NCI-H82 treated with DMSO at 0.1 percent for 48 hours (cell line): Measurements from ENCODE around the gene DBI.
"Not testable (repeated sequence)": the region's sequence is repeated elsewhere in the genome, so short reads cannot be mapped to it uniquely, and the experiment has no call there.

Experiments used
- DNase-seq: peaks from one replicate; lab custom pipeline; 2025; ENCODE audit not compliant: unreplicated experiment; lab: John Stamatoyannopoulos, UW

Gene DBI

DNA sequence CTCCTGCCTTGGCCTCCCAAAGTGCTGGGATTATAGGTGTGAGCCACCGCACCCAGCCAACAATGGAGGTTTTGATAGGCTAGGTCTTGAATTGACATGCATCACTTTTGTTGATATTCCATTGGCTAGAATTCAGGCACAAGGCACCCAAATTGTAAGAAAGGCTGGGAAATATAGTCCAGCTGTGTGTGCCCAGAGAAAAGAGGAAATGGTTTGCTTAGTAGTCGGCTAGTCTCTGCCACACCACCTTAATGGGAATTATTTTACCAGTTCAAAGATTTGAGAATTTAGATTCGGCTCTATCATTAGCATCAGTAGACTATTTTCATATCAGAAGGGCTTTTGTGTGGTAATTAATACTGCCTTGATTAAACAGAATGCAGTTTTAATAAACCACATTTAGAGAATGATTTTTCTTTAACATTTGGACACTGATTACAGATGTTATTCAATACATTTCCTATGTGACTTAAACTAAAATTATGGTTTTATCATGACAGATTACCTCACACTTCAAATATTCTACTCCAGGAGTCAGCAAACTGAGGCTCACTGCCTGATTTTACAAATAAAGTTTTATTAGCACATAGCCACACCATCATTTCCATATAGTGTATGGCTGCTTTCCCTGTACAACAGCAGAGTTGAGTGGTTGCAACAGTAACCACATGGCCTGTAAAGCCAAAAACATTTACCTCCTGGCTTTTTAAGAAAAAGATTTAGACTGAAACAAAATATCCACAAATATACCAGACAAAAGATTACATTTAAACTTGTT, 27.4 kb downstream of the DBI start:
- no peak for DNase-seq

DNA sequence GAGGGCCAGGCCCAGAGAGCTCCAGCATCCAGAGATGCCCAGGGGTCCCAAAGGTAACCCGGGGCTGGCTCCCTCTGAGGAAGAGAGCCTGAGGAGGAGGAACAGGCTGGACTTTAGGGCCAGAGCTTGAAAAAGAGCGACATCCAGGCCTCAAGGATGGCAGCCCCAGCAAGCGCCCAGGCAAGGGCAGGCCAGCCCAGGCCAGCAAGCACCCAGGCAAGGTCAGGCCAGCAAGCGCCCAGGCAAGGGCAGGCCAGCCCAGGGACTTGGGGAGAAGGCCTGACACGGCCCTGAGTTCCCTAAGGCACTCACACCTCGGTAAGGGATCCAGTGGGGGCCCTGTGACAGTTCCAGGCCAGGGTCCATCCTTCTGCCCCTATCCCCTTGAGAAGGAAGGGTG, 30.4 kb downstream of the DBI start:
- DNase-seq, result no peak

GRCh38 chr2:119402106-119402505, 35.3 kb downstream of the DBI start:
- DNase-seq, result no peak

- DNase-seq, result no peak
Observed at GRCh38 chr2:119402645-119403560, 36.1 kb downstream of the DBI start.

- DNase-seq, result not testable (repeated sequence)
Observed at GRCh38 chr2:119403618-119404017, 36.8 kb downstream of the DBI start.

- DNase-seq, result no peak
Observed at GRCh38 chr2:119405151-119405550, 38.4 kb downstream of the DBI start.

DNA sequence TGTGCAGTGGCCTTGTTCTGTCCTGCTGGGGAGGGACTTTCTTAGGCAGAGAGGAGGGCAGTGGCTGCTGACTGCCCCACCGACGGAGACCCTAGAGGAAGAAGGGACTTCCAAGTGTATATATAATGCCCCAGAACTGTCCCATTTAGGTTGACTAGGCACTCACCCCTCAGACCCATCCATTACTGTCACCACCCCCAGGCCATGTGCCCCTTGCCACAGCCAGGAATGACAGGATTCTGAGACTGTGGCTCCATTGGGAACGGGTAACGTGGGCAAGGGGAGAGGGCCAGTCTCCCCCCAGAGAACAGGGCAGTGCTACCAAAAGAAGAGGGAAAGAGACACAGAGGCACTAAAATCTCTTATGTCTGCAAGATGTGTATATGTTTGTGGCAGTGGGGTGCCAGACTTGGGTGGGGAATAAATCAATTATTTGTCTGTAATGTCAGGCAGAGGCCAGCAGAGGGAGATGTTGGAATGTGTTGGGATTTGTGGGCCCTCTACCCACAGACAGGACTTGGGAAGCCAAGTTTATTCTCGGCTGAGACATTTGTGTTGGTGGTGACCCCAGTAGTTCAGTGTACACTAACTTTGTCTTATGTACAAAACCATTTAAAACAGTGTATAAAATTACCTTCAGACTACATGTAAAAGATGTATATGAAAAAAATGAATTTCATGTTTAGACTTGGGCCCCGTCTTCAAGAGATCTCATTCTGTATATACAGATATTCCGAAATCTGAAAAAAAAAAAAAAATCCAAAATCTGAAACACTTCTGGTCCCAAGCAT, 40.8 kb downstream of the DBI start:
- DNase-seq, result peak; percentile 34

DNA sequence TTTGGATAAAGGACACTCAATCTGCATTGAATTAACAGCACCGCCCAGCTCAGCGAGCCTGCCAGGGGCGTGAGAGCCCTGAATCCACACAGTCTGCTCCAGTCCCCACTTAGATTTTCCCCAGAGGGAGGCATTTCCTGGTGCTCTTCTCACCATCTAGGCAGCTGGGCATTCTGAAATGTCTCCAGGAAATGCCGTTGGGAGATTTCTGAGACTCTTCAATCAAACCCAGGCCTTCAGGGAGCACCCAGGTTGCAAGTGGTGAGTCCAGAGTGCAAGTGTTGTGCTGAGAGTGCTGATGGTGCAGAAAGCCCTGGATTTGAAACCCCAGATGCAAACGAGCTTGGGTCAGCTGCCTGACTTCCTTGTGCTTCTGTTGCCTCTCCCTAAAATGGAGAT, 41.4 kb downstream of the DBI start:
- DNase-seq, result no peak

GRCh38 chr2:119409506-119409905, 42.7 kb downstream of the DBI start:
- no peak for DNase-seq

GRCh38 chr2:119414894-119415293, 48.1 kb downstream of the DBI start:
- no peak for DNase-seq

- DNase-seq, result no peak
Observed at GRCh38 chr2:119415630-119416029, 48.9 kb downstream of the DBI start.

DNA sequence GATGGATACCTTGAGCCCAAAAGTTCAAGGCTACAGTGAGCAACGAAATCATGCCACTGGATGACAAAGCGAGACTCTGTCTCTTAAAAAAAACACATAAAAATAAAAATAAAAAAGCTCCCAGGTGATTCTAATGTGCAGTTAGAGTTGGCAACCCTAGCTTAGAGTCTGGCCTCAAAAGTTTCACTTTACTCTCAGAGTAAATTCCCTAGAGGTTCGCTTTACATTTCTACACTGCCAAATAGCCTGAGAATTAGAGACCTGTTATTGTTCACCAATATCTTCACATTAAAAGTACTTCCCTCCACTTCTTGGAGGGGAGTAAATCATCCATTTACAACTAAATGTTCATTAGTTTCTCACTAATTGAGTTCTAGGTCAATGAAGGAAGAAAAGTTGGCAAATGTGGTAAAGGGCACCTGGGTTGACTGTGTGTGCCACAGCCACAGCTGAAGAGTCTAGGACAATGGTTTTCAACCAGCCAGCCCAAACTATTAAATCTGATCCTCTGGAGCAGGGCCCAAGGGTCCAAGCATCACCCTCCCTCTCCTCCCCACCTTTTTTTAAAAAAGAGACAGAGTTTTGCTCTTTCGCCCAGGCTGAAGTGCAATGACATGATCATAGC, 49.6 kb downstream of the DBI start:
- no peak for DNase-seq

- DNase-seq, result no peak
Observed at GRCh38 chr2:119417908-119418307, 51.1 kb downstream of the DBI start.

- DNase-seq, result no peak
Observed at GRCh38 chr2:119419065-119419464, 52.3 kb downstream of the DBI start.

GRCh38 chr2:119419803-119420508, 53.2 kb downstream of the DBI start:
- no peak for DNase-seq

DNA sequence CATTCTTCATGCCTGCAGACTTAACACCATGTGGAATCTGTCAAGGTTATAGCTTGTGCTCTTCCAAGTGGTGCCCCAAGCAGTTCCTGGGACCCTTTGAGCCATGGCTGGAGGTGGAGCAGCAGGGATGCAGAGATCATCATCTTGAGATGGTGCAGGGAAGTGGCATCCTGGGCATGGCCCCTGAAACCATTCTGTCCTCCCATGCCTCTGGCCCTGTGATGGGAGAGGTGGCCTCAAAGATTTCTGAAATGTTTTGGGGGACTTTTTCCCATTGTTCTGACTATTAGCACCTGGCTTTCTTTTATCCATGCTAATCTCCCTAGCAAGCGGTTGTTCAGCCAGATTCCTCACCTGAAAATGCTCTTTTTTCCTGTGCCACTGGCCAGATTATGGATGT, 54.5 kb downstream of the DBI start:
- DNase-seq, result no peak

DNA sequence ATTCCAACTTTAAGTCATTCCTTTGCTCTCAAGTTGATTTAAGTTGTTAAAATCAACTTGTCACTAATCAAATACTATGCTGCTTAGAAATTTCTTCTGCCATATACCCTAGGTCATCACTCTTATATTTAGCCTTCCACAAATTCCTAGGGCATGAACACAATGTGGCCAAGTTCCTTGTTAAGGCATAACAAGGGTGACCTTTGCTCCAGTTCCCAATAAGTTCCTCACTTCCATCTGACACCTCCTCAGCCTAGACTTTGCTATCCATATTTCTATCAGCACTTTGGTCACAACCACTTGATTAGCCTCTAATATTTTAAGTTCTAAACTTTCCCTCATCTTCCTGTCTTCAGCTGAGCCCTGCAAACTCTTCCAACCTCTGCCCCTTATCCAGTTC, 55.0 kb downstream of the DBI start:
- no peak for DNase-seq
